K562 (cell line): ENCODE measurements around the gene SLC25A18. TPM values are rescaled to one million over a fixed set of nuclear protein-coding genes. Genes with fewer than 3 reads are reported as not detected.
A peak's percentile ranks its signal among the peaks of the same experiment; 100 is the strongest.

ENCODE experiments used
- C11orf30 ChIP-seq: fragments of 450-650 bp; IDR thresholded peaks from 2 replicates; pipeline ENCODE4 v1.6.1; 2016; ENCODE audit warnings: low read depth, mild to moderate bottlenecking
- CBX3 ChIP-seq, 2 experiments: IDR thresholded peaks; 1 replicate in 1 of 2; 2 replicates in 1 of 2; pipeline ENCODE4 v1.6.1; 2012; ENCODE audit warnings: inconsistent platforms in 2 of 2, low read length in 2 of 2, borderline replicate concordance in 1 of 2, control low read depth in 1 of 2
- CTBP1 ChIP-seq: fragments of 450-650 bp; IDR thresholded peaks from 2 replicates; pipeline ENCODE4 v1.6.1; 2016; ENCODE audit warnings: borderline replicate concordance
- ETV1 ChIP-seq: fragments of 450-650 bp; conservative IDR thresholded peaks from 2 replicates; pipeline ENCODE4 v1.6.1; 2016; ENCODE audit warnings: missing genetic modification characterization, control low read depth, low read depth, missing compliant biosample characterization
- MAFF ChIP-seq: IDR thresholded peaks from 2 replicates; pipeline ENCODE4 v1.6.1; 2012; ENCODE audit warnings: low read length, improper control_type of control experiment
- MAFG ChIP-seq: fragments of 450-650 bp; conservative IDR thresholded peaks from 2 replicates; pipeline ENCODE4 v1.6.1; 2016; ENCODE audit warnings: missing genetic modification characterization, missing compliant biosample characterization
- MTA3 ChIP-seq: fragments of 450-650 bp; formaldehyde crosslinking; IDR thresholded peaks from 2 replicates; pipeline ENCODE4 v1.6.1; 2017; ENCODE audit warnings: mild to moderate bottlenecking, borderline replicate concordance
- NFE2 ChIP-seq: IDR thresholded peaks from 2 replicates; pipeline ENCODE4 v1.6.1; 2014; ENCODE audit warnings: antibody characterized with exemption, low read depth
- NFRKB ChIP-seq: fragments of 450-650 bp; IDR thresholded peaks from 2 replicates; pipeline ENCODE4 v1.6.1; 2016; ENCODE audit warnings: low read depth
- POLR3G ChIP-seq: IDR thresholded peaks from 2 replicates; pipeline ENCODE4 v1.6.1; 2011; ENCODE audit not compliant: insufficient read length, insufficient replicate concordance; ENCODE audit errors: extremely low read depth
- PRDM10 ChIP-seq: fragments of 450-650 bp; IDR thresholded peaks from 2 replicates; pipeline ENCODE4 v1.6.1; 2018; ENCODE audit not compliant: partially characterized antibody
- RBM17 ChIP-seq: fragments of 200-400 bp; formaldehyde crosslinking; IDR thresholded peaks from 2 replicates; pipeline ENCODE4 v1.6.1; 2017; ENCODE audit warnings: low read depth, mild to moderate bottlenecking, low read length, borderline replicate concordance
- RFX7 ChIP-seq: fragments of 250-450 bp; sonication (Bioruptor Pico); IDR thresholded peaks from 2 replicates; pipeline ENCODE4 v1.5.1; 2021; ENCODE audit warnings: mild to moderate bottlenecking
- TCF3 ChIP-seq: sonication (generic); formaldehyde crosslinking; IDR thresholded peaks from 2 replicates; pipeline ENCODE4 v1.4.0; 2020; ENCODE audit warnings: mild to moderate bottlenecking, missing genetic modification reagents
- ZNF184 ChIP-seq: sonication (generic); formaldehyde crosslinking; IDR thresholded peaks from 2 replicates; pipeline ENCODE4 v1.5.0; 2020; ENCODE audit warnings: missing genetic modification reagents
- ZNF316 ChIP-seq: fragments of 450-650 bp; IDR thresholded peaks from 2 replicates; pipeline ENCODE4 v1.6.1; 2016
- ZNF717 ChIP-seq: fragments of 250-450 bp; sonication (Bioruptor Pico); IDR thresholded peaks from 2 replicates; pipeline ENCODE4 v1.5.0; 2021
- ZNF766 ChIP-seq: fragments of 200-800 bp; sonication (Bioruptor generic); conservative IDR thresholded peaks from 2 replicates; pipeline ENCODE4 v1.6.1; 2016; ENCODE audit warnings: missing genetic modification characterization, missing compliant biosample characterization
- polyA plus RNA-seq, 8 experiments: library from polyadenylated mRNA; depleted of rRNA in 4 of 8; stranded (reverse) in 5 of 8; unstranded in 3 of 8; fragments of >200 nt; fragmentation: Nextera tagmentation in 2 of 8; fragmentation: Illumina TruSeq in 1 of 8; extraction: Ambion mirVana in 2 of 8; extraction: Trizol in 1 of 8; gene quantifications; 2 replicates each; pipeline versions ENCODE4 v1.2.1 to v1.2.3, GENCODE V29; 2011 to 2014; ENCODE audit warnings: inconsistent platforms in 1 of 8, missing spikeins in 1 of 8
- total RNA-seq, 7 experiments: library from RNA; depleted of rRNA in 6 of 7; stranded (reverse); fragments of >200 nt in 6 of 7; fragmentation: Illumina TruSeq in 2 of 7; extraction: Trizol in 2 of 7; gene quantifications; 2 replicates each; pipeline versions ENCODE4 v1.2.1 to v1.2.3, GENCODE V29; 2011 to 2021; ENCODE audit warnings: low replicate concordance in 1 of 7

Gene SLC25A18
- total and polyA plus RNA-seq, 9 of the 15 experiments (the other 6 are each of a cell fraction or from before 2014, with no cell fraction given) = 0.04 TPM; not detected in 8

- TF ChIP-seq NFRKB (no peak), PRDM10 (peak; percentile 67), MAFG (tag) (peak; percentile 50), ETV1 (tag) (peak; percentile 56), ZNF766 (CRISPR knock-in tag) (no peak), MTA3 (no peak), ZNF717 (CRISPR knock-in tag) (no peak), CTBP1 (no peak), POLR3G (no peak), TCF3 (CRISPR knock-in tag) (no peak), ZNF316 (peak; percentile 38), ZNF184 (peak; percentile 87), RFX7 (CRISPR knock-in tag) (no peak), CBX3 (IDR thresholded peaks at IDR 0.05; ENCODE audit: borderline replicate concordance in 1 of 2, low read length in 2 of 2) (no peak), NFE2 (peak; percentile 73), MAFF (peak; percentile 13; the same call in 1 of the 2 replicates), RBM17 (no peak), C11orf30 (peak; percentile 35; the same call in 1 of the 2 replicates)
Measured at GRCh38 chr22:17576470-17576869, 13.2 kb downstream of the SLC25A18 start (continued).
